NCI-H146 treated with DMSO at 0.1 percent for 48 hours (cell line): ENCODE results near the gene ITPRIPL2.

Experiments used
- DNase-seq: peaks from one replicate; lab custom pipeline; 2025; ENCODE audit not compliant: unreplicated experiment; lab: John Stamatoyannopoulos, UW

ITPRIPL2 gene

GRCh38 chr16:19142939-19143598 is 29.3 kb downstream of the ITPRIPL2 start:
- DNase-seq: no peak

GRCh38 chr16:19143599-19143956 is 29.8 kb downstream of the ITPRIPL2 start:
- no peak for DNase-seq

- DNase-seq: no peak
Observed at GRCh38 chr16:19145010-19145409, 31.2 kb downstream of the ITPRIPL2 start.

GRCh38 chr16:19147126-19147525 is 33.4 kb downstream of the ITPRIPL2 start:
- DNase-seq: no peak

- DNase-seq: no peak
Observed at GRCh38 chr16:19147627-19148026, 33.9 kb downstream of the ITPRIPL2 start.

GRCh38 chr16:19148189-19148588 is 34.4 kb downstream of the ITPRIPL2 start:
- DNase-seq: no peak

GRCh38 chr16:19151310-19151709 is 37.5 kb downstream of the ITPRIPL2 start:
- DNase-seq: no peak

GRCh38 chr16:19152042-19152441 is 38.3 kb downstream of the ITPRIPL2 start:
- DNase-seq: no peak

GRCh38 chr16:19153876-19154275 is 40.1 kb downstream of the ITPRIPL2 start:
- no peak for DNase-seq

GRCh38 chr16:19162085-19162484 is 48.3 kb downstream of the ITPRIPL2 start:
- no peak for DNase-seq

- no peak for DNase-seq
Observed at GRCh38 chr16:19163215-19163614, 49.5 kb downstream of the ITPRIPL2 start.

- DNase-seq: no peak
Observed at GRCh38 chr16:19164285-19164684, 50.5 kb downstream of the ITPRIPL2 start.

GRCh38 chr16:19165101-19165500 is 51.3 kb downstream of the ITPRIPL2 start:
- no peak for DNase-seq

- DNase-seq: peak; percentile 22
Observed at GRCh38 chr16:19166500-19166899, 52.7 kb downstream of the ITPRIPL2 start.

- peak; percentile 68 for DNase-seq
Observed at GRCh38 chr16:19167710-19168370, 54.1 kb downstream of the ITPRIPL2 start, which contains the start of gene SYT17. TSS of gene SYT17 (plus strand) at chr16:19168240. CDS start at chr16:19168647, 407 bp downstream.

GRCh38 chr16:19168371-19169081 is 54.8 kb downstream of the ITPRIPL2 start:
- peak; percentile 71 for DNase-seq

- DNase-seq: no peak
Observed at GRCh38 chr16:19169082-19169639, 55.4 kb downstream of the ITPRIPL2 start.

GRCh38 chr16:19170043-19170655 is 56.4 kb downstream of the ITPRIPL2 start:
- no peak for DNase-seq
